ENCODE data around the gene VOPP1. TPM values are rescaled to one million over a fixed set of nuclear protein-coding genes. Genes with fewer than 3 reads are reported as not detected.

Gene VOPP1
- total RNA-seq, 4 donors from 2014 or later = 15.7 to 24.9 (median 20.3) TPM

DNA sequence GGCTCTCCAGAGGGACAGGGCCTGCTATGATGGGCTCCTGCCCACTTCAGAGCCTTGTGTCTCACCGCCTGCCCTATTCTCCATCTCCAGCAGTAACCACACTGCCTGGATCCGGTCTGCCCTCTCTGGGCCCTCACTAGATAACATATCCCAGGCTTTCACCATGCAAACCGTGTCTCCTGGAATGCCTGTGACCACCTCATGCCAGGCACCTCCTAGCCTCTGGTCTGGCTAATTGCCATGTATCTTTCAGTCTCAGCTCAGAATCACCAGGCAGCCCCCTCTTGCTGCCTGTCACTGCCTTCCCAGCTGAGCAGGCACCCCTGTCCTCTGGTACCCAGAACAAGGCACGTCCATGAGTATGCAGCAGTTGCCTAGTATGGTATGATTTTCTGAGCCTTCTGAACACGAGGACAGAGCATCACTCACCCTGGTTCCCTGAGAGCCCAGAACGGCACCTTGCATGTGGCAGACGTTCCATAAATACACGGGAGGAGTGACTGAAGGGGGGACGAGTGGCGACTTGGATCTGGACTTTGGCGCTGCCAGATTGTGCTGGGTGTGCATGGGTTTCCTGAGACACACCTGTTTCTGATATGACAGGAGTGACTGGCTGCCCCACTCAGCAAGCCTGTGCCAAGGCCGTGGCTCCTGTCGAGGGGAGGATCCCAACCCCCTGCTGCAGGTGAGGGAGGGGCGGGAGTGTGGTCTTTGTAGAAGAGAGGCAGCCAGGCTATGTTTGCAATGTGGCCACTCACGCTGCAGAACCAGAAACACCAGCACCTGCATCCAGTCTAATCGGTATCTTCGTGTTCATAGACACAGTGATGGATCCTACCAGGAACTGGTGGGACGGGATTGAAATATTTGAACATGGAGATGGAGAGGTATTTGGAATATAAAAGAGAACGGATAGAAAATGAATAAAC lies 95.2 kb downstream of the VOPP1 start:
- no peak overlapping the region for H3K27ac ChIP-seq
- no peaks in the 10 kb centered on the region for H3K27me3 ChIP-seq
- no peak overlapping the region for H3K4me3 ChIP-seq
- TF ChIP-seq CTCF (IDR thresholded peaks at IDR 0.05) (no peak), POLR2AphosphoS5 (IDR thresholded peaks at IDR 0.05) (no peak), EP300 (IDR thresholded peaks at IDR 0.05) (no peak), POLR2A (IDR thresholded peaks at IDR 0.05) (no peak)
- H3K4me1 ChIP-seq = peaks cover 2% of the 10 kb centered on the region
- peaks cover 7% of the 10 kb centered on the region for H3K36me3 ChIP-seq
- no peak for DNase-seq (ENCODE audit: low spot score in 2 of 2)
- no peaks in the 10 kb centered on the region for H3K9me3 ChIP-seq
- WGBS = 96% methylated on average over 16 of the region's 19 CpGs

GRCh38 chr7:55475855-55476803 lies 96.2 kb downstream of the VOPP1 start:
- Histone ChIP-seq H3K27ac (no peak overlapping the region), H3K9me3 (no peaks in the 10 kb centered on the region), H3K27me3 (no peaks in the 10 kb centered on the region), H3K36me3 (peaks cover 7% of the 10 kb centered on the region), H3K4me3 (no peak overlapping the region), H3K4me1 (peaks cover 2% of the 10 kb centered on the region)
- DNase-seq (ENCODE audit: low spot score in 2 of 2) = no peak
- 69% methylated on average over 13 of the region's 19 CpGs for WGBS
- TF ChIP-seq POLR2AphosphoS5 (IDR thresholded peaks at IDR 0.05) = no peak
- TF ChIP-seq EP300 (IDR thresholded peaks at IDR 0.05) = no peak
- no peak for TF ChIP-seq CTCF (IDR thresholded peaks at IDR 0.05)
- no peak for TF ChIP-seq POLR2A (IDR thresholded peaks at IDR 0.05)

GRCh38 chr7:55474944-55475854 lies 97.1 kb downstream of the VOPP1 start:
- peaks cover 7% of the 10 kb centered on the region for H3K36me3 ChIP-seq
- no peaks in the 10 kb centered on the region for H3K27me3 ChIP-seq
- H3K9me3 ChIP-seq = no peaks in the 10 kb centered on the region
- no peak for DNase-seq (ENCODE audit: low spot score in 2 of 2)
- H3K4me1 ChIP-seq = peaks cover 2% of the 10 kb centered on the region
- H3K4me3 ChIP-seq = no peak overlapping the region
- 89% methylated on average over 22 of the region's 22 CpGs for WGBS
- TF ChIP-seq CTCF (IDR thresholded peaks at IDR 0.05) = no peak
- TF ChIP-seq EP300 (IDR thresholded peaks at IDR 0.05) = no peak
- TF ChIP-seq POLR2AphosphoS5 (IDR thresholded peaks at IDR 0.05) = no peak
- TF ChIP-seq POLR2A (IDR thresholded peaks at IDR 0.05) = no peak
- H3K27ac ChIP-seq = no peak overlapping the region

- Histone ChIP-seq H3K27me3 (no peaks in the 10 kb centered on the region), H3K9me3 (no peaks in the 10 kb centered on the region), H3K4me3 (no peak overlapping the region), H3K36me3 (peaks cover 7% of the 10 kb centered on the region), H3K27ac (no peak overlapping the region), H3K4me1 (peaks cover 2% of the 10 kb centered on the region)
- TF ChIP-seq POLR2A (IDR thresholded peaks at IDR 0.05) (no peak), POLR2AphosphoS5 (IDR thresholded peaks at IDR 0.05) (no peak), EP300 (IDR thresholded peaks at IDR 0.05) (no peak), CTCF (IDR thresholded peaks at IDR 0.05) (no peak)
- peak in 1 of 2 donors; percentile 32 for DNase-seq (ENCODE audit: low spot score in 2 of 2)
- WGBS = 95% methylated on average over 10 of the region's 10 CpGs
Observed at GRCh38 chr7:55473932-55474331, 98.4 kb downstream of the VOPP1 start.

All from suprapubic skin (tissue), 4 donors.